HG02840 (cell line): ENCODE measurements around the gene IRF8.
"Not testable (repeated sequence)": the region's sequence is repeated elsewhere in the genome, so short reads cannot be mapped to it uniquely, and the experiment has no call there.

ENCODE experiments used
- ATAC-seq: cut with Tn5 transposase; IDR thresholded peaks from one replicate; pipeline ENCODE4 v1.9.1; 2021; ENCODE audit warnings: mild to moderate bottlenecking, moderate library complexity, moderate number of reproducible peaks; ENCODE audit not compliant: unreplicated experiment, low FRiP score

Gene IRF8

DNA sequence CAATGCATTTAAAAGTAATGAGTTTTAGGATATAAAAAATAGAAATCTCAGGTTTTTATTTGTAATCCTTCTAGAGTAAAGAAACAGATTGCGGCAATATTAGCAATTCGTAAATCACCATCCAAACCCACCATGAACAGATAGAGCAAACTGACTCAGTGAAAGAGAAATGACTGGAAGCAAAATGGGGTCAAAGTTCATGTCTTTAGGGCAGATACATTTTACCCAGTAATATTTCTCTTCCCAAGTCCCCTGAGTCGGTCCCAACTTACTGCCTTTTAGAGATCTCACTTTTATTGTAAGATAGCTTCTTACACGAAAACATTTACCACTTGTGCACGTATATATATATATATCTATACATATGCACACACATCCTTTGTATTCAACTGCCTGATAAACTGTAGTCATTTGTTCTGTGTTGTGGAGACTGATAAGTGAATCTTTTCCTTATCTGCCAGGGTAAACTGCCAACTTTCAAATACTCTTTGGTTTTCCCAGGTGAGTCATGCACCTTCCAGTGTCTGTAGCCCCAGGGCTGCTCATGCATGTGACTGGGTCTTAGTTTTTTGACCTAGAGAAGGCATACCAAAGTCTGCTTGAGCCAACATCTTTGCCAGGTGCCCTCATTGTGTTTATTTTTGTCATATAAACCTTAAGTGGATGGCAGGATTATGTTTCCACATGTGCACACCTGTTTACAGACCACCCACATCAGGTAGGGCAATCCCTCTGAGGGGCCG is 7.8 kb upstream of the IRF8 start:
- ATAC-seq: no peak

- no peak for ATAC-seq
Measured at GRCh38 chr16:85891776-85892166, 7.2 kb upstream of the IRF8 start.

- no peak for ATAC-seq
Measured at GRCh38 chr16:85892760-85893159, 6.2 kb upstream of the IRF8 start.

DNA sequence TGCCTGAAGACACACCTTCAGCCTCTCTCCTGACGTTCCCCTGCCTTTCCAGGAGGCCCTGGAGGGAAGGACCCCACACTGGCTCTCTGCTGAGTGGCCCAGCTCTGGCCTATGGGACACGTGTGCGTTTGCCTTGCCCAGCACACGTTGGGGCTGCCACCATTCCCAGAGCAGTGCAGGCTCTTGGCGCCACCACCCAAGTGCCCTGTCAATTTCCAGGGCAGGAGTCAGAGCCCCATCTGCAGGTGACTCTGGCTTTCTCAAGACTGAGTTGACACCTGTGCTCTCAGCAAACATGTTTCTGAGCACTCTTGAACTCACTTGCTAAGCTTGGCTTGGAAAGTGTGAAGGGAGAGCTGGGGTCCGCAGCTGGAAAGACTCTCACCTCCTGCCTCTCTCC is 4.7 kb upstream of the IRF8 start:
- no peak for ATAC-seq

GRCh38 chr16:85897382-85897781 is 1.6 kb upstream of the IRF8 start:
- no peak for ATAC-seq

GRCh38 chr16:85899444-85899843 is 482 bp downstream of the IRF8 start:
- no peak for ATAC-seq

- ATAC-seq: no peak
Measured at GRCh38 chr16:85900027-85900792, 1.2 kb downstream of the IRF8 start.

- ATAC-seq: no peak
Measured at GRCh38 chr16:85901110-85901509, 2.1 kb downstream of the IRF8 start.

DNA sequence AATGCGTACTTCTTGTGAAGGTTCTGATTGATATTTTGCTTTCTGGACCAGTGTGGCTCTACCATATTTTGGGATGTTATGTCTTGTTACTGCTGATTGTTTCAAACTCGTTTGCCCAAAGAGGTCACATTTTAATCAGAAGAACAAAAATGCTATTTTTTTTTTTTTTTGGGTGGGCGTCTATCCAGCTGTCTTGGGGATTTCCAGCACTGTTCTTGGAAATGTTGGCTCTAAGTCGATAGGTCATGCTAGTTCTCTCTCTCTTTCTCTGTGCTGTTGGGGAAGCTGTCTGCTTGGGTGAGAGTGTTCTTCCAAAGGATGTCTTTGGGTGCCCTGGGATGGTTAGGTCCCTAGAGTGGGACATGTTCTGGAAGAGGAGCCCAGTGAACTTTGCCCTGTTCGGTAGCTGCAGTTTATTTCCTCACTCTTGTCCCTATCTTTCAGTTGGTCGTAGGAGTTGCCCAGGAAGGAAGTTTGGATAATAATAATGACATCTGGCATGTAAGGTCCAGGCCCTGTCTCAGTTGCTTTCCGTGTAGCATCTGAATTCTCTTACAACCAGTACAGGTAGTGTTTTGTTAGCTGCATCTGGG is 2.9 kb downstream of the IRF8 start:
- no peak for ATAC-seq

DNA sequence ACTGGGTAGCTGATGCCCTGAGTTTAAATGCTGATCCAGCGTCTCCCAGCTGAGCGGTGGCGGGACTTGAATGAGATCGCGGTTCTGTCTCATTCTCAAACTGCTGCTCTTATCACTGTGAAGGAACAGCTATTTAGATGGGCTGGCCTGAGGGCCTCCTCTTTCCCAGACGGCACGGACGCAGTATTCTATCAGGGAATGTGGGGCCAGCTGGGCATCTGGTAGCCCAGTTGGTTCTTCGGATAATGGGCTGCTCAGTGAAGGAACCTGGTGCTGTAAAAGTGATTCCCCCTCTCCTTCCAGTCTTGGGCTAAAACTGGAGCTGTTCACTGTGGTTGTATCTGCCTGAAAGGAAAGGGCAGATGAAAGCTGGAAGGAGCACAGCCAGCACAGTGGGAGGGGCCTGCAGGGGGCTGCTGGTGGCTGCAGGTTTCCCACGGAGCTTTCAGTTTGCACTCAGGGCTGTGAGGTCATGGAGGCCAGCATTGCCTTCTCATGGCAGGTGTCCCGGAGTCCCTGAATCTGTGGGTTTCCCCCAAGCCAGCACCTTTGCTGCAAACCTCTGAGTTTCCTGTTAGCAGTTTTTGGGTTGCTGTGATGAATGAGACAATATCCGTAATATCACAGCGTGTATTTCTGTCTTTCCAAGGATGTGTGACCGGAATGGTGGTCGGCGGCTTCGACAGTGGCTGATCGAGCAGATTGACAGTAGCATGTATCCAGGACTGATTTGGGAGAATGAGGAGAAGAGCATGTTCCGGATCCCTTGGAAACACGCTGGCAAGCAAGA is 3.6 kb downstream of the IRF8 start:
- peak; percentile 67 for ATAC-seq

DNA sequence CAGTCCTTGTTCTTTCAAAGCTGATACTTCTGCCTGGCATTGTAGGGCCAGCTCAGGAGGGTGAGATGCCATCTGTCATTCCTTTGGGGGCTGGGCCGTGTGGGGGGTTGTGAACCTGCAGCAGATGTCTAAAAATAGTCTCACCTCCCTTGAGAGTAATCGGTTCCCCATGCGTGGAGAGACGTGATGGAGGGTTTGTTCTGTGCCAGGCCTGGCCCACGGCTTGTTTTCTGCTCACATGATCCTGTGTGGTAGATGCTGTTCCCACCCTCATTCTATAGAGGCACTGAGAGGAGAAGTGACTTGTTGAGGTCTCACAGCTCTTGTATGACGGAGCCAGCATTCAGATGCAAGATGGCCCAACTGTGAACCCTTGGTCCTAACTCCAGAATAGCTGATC is 4.6 kb downstream of the IRF8 start:
- ATAC-seq: no peak

DNA sequence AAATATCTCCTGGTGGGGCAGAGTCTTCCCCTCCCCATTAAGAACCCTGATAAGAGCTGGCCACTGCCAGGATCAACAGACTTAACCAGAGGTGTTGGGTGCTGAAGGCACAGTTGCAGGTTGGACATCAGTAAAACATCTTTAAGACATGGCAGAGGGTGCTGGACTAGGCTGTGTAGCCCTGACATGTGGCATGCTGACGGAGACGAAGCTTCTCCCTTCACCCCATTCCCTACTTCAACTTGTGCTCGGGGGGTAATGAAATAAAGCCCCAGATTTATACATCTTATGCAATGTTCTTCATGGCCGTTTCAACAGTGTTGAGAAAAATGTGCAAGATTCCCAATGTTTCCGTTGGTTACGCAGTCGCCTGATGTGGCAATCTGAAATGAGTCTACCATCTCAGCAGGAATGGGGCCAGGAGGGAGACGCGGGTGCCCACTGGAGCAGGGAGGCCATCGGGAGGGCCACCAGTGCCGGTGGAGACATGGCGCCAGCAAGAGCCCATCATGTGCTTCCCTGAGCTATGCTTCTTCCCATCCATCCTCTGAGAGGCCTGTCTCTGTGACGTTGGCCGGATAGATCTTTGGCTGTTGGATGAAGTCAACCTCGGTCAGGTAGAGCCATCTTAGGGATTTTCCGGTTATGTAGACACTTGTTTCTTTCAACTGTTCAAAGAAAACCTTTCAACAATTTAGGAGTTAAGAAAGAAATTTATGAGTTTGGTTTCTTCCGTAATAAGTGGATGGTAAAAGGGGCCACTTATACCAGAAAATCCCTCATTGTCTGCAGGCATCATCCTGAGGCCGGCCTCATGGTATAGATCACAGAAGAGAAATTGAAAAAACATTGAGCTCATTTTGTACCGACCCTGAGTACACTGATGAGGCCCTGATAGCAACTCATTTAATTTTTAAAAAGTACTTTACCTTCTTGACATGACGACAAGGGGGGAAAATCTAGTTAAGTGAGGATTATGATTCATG is 6.4 kb downstream of the IRF8 start:
- ATAC-seq: no peak

DNA sequence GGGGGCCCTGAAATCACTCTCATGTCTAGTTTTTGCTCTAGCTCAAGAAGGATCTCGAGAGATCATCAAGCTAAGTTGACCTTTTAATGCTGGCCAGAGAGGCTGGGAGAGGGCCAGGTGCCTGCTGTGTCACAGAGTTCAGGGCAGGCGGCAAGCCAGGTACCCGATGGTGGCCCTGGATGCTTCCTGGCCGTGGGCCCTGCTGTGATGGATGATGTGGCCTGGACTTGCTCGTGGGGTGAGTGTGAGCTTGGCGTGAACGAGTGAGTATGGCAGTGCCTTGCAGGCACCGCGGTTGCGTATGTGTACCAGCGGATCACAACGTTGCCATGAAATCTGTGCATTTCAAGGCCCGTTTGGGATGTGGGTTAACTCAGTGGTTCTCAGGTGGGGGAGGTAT is 7.4 kb downstream of the IRF8 start:
- ATAC-seq: no peak

DNA sequence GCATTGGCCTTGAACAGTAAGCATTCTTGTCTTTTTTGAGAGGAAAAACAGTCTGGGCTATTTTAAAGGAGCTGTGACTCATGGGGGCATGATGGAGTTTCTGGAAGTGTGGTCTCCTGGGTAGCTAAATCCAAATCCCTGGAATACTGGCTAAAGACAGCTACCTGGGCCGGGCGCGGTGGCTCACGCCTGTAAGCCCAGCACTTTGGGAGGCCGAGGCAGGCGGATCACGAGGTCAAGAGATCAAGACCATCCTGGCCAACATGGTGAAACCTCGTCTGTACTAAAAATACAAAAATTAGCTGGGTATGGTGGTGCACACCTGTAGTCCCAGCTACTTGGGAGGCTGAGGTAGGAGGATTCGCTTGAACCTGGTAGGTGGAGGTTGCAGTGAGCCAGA is 8.3 kb downstream of the IRF8 start:
- not testable (repeated sequence) for ATAC-seq

DNA sequence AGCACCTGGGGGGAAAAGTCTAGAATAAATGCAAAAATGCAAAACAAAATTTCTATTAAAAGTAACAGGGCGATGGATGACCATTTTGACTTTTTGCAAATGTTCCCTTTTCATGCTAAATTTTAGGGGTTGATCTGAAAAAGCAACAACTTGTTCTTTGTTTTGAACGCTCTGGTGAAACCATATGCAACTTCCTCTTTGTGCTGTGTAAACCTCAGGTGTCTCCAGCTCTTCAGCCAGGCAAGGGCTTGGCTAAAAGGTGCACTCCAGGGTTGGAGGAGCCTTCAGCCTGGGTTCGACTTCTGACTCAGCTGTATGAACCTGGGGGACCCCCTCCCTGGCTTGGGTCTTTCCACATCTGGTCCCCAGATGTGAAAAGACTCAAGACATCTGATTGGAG is 9.5 kb downstream of the IRF8 start:
- ATAC-seq: no peak

GRCh38 chr16:85908889-85909589 is 10.1 kb downstream of the IRF8 start:
- ATAC-seq: no peak

GRCh38 chr16:85909932-85910853 is 11.2 kb downstream of the IRF8 start:
- no peak for ATAC-seq

DNA sequence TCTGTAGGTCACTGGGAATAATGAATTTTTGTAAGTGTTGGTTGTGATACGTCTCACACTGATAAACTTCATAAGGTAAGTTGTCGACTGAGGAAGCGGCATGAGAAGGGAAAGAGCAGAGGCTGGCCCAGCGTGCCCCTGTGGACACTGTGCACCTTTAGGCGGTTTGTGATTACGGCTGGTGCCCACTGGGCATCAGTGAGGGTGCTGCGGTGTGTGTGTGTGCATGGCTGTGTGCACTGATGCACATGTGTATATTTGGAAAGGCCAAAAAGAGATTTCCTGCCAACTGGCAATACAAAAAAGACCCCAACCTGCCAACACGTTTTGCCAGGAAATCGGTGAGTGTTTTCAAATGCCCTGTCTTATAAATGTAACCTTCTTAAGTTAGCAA is 11.9 kb downstream of the IRF8 start:
- ATAC-seq: no peak
